GM18498 (cell line): ENCODE data around the gene ADAMTSL1.

Experiments
- ATAC-seq: cut with Tn5 transposase; IDR thresholded peaks from one replicate; pipeline ENCODE4 v1.9.1; 2021; ENCODE audit warnings: mild to moderate bottlenecking, moderate library complexity; ENCODE audit not compliant: unreplicated experiment

ADAMTSL1 gene

DNA sequence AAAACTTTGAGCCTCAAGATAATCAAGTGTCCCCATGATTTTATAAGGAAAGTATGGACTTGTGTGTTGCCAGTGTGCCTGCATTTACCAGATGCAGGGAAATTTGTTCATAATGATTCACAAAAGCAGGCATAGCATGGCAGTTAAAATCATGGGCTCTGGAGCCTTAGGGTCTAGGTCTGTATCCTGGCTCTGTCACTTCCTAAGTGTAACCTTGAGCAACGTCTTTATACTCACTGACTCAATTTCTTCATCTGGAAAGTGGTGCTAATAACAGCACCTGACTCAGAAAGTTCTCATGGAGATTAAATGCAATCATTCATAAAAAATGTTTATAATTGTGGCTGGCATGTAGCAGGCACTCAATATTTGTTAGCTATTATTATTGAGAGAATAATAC is 324.2 kb downstream of the ADAMTSL1 start:
- ATAC-seq, result no peak

- ATAC-seq, result no peak
These were observed 324.7 kb downstream of the ADAMTSL1 start for GRCh38 chr9:18798508-18799290.

DNA sequence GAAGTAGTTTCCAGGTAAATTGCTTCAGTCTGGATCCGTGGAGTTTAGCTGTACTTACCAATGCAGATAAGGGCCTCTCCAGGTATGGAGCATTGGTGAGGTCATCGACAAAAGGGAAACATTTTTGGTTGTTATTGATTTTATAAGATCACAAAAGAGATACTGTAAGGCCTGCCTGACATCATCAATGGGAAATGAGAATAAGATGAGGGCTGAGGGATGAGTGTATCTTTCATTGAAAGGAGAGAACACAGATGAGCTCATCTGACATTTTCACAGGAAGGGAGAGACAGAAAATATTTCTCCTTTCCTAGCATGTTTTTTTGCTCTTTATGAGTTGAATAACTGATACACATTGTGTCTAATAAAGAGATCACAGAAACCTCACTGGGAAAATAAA is 325.5 kb downstream of the ADAMTSL1 start:
- ATAC-seq, result no peak

- ATAC-seq, result no peak
These were observed 326.6 kb downstream of the ADAMTSL1 start for GRCh38 chr9:18800579-18800978.

DNA sequence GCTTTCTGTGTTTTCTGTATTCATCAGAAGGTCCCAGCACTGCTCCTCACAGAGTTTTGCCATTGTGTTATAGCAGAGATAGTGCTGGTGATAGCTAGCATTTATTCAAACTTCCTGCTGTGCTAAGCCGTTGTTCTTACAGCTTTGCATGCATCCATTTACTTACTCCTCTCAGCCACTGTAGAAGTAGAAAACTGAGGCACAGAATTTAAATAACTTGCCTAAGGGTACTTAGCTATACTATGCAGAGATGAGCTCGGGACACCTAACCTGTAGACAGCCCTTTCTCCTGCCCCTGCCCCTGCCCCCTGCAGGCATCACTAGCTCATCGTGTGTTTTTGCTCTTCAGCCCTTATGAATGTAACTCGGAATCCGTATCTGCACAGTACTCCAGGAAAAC is 331.4 kb downstream of the ADAMTSL1 start:
- ATAC-seq, result no peak

- no peak for ATAC-seq
These were observed 332.5 kb downstream of the ADAMTSL1 start for GRCh38 chr9:18806232-18807080.

GRCh38 chr9:18810581-18810980 is 336.6 kb downstream of the ADAMTSL1 start:
- ATAC-seq, result no peak

GRCh38 chr9:18811171-18811570 is 337.2 kb downstream of the ADAMTSL1 start:
- ATAC-seq, result no peak

GRCh38 chr9:18819418-18819817 is 345.5 kb downstream of the ADAMTSL1 start:
- ATAC-seq, result no peak

DNA sequence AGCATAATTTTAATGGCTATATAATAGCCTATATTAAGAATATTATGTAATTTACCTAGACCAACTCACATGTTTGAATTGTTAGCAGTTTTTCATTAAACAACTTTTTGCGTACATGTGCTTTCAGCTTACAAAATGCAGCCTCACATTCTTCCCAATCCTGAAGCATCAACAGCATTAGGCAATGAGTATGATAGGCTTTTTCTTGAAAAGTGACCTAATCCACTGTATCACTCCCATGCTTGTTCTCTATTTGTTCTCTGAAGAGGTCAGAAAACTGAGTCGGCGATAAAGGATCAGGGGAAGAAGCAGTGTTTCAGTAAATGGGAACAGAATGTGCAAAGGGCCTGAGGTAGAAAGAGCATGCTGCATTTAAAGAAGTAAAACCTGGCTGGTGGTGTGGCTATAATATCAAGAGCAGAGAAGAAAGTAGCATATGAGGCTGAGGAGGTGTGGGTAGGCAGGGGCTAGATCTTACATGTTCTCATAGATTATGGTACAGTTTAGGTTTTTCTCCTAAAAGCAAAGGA is 346.7 kb downstream of the ADAMTSL1 start:
- ATAC-seq, result no peak

GRCh38 chr9:18821788-18822187 is 347.8 kb downstream of the ADAMTSL1 start:
- no peak for ATAC-seq

DNA sequence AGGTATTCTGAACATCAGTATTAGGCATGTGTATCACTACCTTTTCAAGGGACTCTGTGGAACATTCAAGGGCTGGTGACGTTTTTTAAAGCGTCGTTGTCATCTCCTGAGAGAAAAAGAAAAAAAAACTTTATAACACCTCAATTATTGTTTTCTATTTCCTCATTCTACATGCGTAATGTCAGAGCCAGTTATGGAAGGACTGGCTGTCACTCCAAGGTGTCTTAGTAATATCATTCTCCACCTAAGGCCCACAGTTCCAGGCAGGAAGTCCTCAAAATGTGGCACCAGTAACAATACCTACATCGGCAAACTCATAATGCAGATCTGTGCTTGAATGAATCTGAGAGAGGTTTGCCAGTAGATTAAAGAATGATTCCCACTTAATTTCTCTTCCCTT is 348.9 kb downstream of the ADAMTSL1 start:
- ATAC-seq, result no peak

- no peak for ATAC-seq
These were observed 350.2 kb downstream of the ADAMTSL1 start for GRCh38 chr9:18824095-18824666.

GRCh38 chr9:18825656-18826170 is 351.8 kb downstream of the ADAMTSL1 start:
- ATAC-seq, result no peak

GRCh38 chr9:18826248-18826647 is 352.3 kb downstream of the ADAMTSL1 start:
- no peak for ATAC-seq

DNA sequence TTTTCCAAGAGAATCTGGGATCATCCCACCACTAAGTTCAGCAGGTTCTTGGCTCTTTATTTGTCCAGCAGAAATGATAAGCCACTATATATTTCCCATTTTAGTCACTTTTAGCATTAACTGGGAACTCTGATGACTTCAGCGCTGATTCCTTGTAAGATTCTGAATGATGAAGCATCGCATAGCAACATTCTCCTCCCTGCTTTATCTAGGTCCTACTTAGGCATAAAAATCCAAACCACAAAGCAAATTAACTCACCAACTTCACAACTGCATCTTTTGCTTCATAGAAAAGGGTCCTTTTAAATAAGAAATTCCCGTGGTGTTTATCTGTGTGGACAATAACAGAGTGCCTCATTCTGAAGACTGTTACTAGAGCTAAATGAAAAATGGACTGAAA is 355.1 kb downstream of the ADAMTSL1 start:
- no peak for ATAC-seq

DNA sequence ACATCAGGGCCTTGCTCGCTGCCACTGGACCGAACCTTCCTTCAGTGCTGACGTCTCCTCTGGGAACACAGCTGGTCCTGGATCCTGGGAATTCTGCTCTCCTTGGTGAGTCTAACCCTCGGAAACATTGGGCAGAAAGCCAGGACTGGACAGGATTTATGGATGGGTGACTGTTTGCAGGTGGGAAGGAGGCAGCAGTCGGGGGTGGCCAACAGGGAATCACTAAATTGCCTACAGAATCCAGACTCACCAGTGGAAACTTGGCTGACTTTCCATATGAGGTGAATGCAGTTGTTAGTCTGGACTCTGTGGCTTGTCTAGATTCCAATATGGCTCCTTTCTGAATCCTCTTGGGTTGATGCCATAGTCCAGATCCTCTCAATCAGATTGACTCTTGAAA is 355.9 kb downstream of the ADAMTSL1 start:
- no peak for ATAC-seq

GRCh38 chr9:18834740-18835361 is 360.9 kb downstream of the ADAMTSL1 start:
- peak; percentile 70 for ATAC-seq

DNA sequence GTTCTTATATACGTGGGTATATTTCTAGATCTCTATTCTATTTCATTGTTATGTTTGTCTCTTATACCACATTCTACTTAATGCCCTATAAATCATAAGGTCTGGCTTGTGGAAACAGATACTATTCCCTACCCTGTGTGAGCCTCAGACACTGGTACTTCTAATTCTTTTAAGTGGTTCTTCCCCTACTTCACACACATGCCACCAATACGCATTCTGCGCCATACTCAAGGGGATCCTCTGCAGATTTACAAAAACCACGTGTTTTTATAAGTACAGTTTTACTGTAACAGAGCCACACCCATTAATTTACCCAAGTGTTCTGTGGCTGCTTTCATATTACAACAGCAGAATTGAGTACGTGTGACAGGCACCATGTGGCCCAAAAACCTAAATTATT is 363.4 kb downstream of the ADAMTSL1 start:
- ATAC-seq, result no peak

GRCh38 chr9:18847576-18848275 is 373.8 kb downstream of the ADAMTSL1 start:
- no peak for ATAC-seq
